CD14-positive monocyte (primary cell): ENCODE results near the gene ACAP3. TPM values are rescaled to one million over a fixed set of nuclear protein-coding genes. Genes with fewer than 3 reads are reported as not detected.
A peak's percentile ranks its signal among the peaks of the same experiment; 100 is the strongest.

Experiments used
- DNase-seq, 3 donors: peaks; one replicate each; pipeline ENCODE4 v3.0.0-alpha.2; 2011 to 2022
- H2AFZ ChIP-seq: 2 replicates; pipeline ENCODE4 v1.6.0; 2012; ENCODE audit warnings: mild to moderate bottlenecking, low read depth, low read length, inconsistent platforms; ENCODE audit not compliant: insufficient read depth, poor library complexity, severe bottlenecking
- H3K27ac ChIP-seq, 2 donors: 1 replicate in 1 of 2; 2 replicates in 1 of 2; pipeline ENCODE4 v1.5.1; 2012 to 2013; ENCODE audit warnings: low read length in 2 of 2, control low read depth in 1 of 2, inconsistent platforms in 1 of 2, low read depth in 1 of 2, mild to moderate bottlenecking in 1 of 2
- H3K27me3 ChIP-seq, 2 donors: one replicate each; pipeline versions ENCODE4 v1.6.0 to v1.6.1; 2011 to 2013; ENCODE audit warnings: low read length in 2 of 2; ENCODE audit not compliant: control insufficient read depth in 2 of 2, insufficient read depth in 2 of 2
- H3K36me3 ChIP-seq, 2 donors: replicated peaks in 1 of 2; 1 replicate in 1 of 2; 2 replicates in 1 of 2; pipeline versions ENCODE4 v1.5.1 to v1.6.1; 2012 to 2013; ENCODE audit warnings: low read length in 2 of 2, control low read depth in 1 of 2, inconsistent platforms in 1 of 2, mild to moderate bottlenecking in 1 of 2; ENCODE audit not compliant: insufficient read depth in 2 of 2, control insufficient read depth in 1 of 2
- H3K4me1 ChIP-seq, 2 donors: 1 replicate in 1 of 2; 2 replicates in 1 of 2; pipeline versions ENCODE4 v1.5.1 to v1.6.1; 2012 to 2013; ENCODE audit warnings: low read length in 2 of 2, control low read depth in 1 of 2, inconsistent platforms in 1 of 2, mild to moderate bottlenecking in 1 of 2, moderate library complexity in 1 of 2; ENCODE audit not compliant: insufficient read depth in 2 of 2, control insufficient read depth in 1 of 2
- H3K4me2 ChIP-seq: replicated peaks from 2 replicates; pipeline ENCODE3; 2012; ENCODE audit warnings: low read length, moderate library complexity, mild to moderate bottlenecking; ENCODE audit not compliant: poor library complexity, severe bottlenecking; ENCODE audit errors: extremely low read depth
- H3K4me3 ChIP-seq, 3 experiments: fragments of 200-600 bp in 1 of 3; sonication (generic) in 1 of 3; replicated peaks in 1 of 3; 1 replicate in 2 of 3; 2 replicates in 1 of 3; pipeline ENCODE4 v1.5.1; 2011 to 2013; ENCODE audit warnings: low read length in 3 of 3, mild to moderate bottlenecking in 3 of 3, control low read depth in 2 of 3, low read depth in 2 of 3, inconsistent platforms in 1 of 3, moderate library complexity in 1 of 3
- H3K79me2 ChIP-seq: 2 replicates; pipeline ENCODE4 v1.6.0; 2012; ENCODE audit warnings: mild to moderate bottlenecking, control low read depth, inconsistent platforms, low read length, moderate library complexity; ENCODE audit not compliant: insufficient read depth
- H3K9ac ChIP-seq: 2 replicates; pipeline ENCODE4 v1.6.0; 2017; ENCODE audit warnings: low read length, mild to moderate bottlenecking; ENCODE audit not compliant: insufficient read depth, poor library complexity, severe bottlenecking
- H3K9me3 ChIP-seq, 2 donors: replicated peaks in 1 of 2; 1 replicate in 1 of 2; 2 replicates in 1 of 2; pipeline versions ENCODE4 v1.5.1 to v1.6.1; 2012 to 2013; ENCODE audit warnings: low read length in 2 of 2, control low read depth in 1 of 2; ENCODE audit not compliant: control insufficient read depth in 1 of 2, insufficient read depth in 1 of 2
- H4K20me1 ChIP-seq: 2 replicates; pipeline ENCODE4 v1.6.0; 2012; ENCODE audit warnings: mild to moderate bottlenecking, low read length, control low read depth, moderate library complexity; ENCODE audit not compliant: insufficient read depth
- H3K27ac Mint-ChIP-seq, 7 donors: one replicate each; pipeline ENCODE4 v1.8.0; 2020; ENCODE audit warnings: mild to moderate bottlenecking in 7 of 7, mixed read lengths in 7 of 7, moderate library complexity in 6 of 7, inconsistent platforms in 2 of 7
- H3K27me3 Mint-ChIP-seq, 3 donors: one replicate each; pipeline ENCODE4 v1.8.0; 2021 to 2022; ENCODE audit warnings: low read depth in 3 of 3, mild to moderate bottlenecking in 3 of 3, mixed read lengths in 3 of 3, moderate library complexity in 3 of 3, inconsistent platforms in 1 of 3
- H3K36me3 Mint-ChIP-seq, 2 donors: one replicate each; pipeline ENCODE4 v1.8.0; 2020; ENCODE audit warnings: mixed read lengths in 2 of 2, inconsistent platforms in 1 of 2, mild to moderate bottlenecking in 1 of 2
- H3K4me1 Mint-ChIP-seq: one replicate; pipeline ENCODE4 v1.8.0; 2020; ENCODE audit warnings: mild to moderate bottlenecking, mixed read lengths
- H3K4me3 Mint-ChIP-seq, 2 donors: one replicate each; pipeline ENCODE4 v1.8.0; 2020; ENCODE audit warnings: mild to moderate bottlenecking in 2 of 2, mixed read lengths in 2 of 2, moderate library complexity in 1 of 2
- H3K9me3 Mint-ChIP-seq, 7 donors: one replicate each; pipeline ENCODE4 v1.8.0; 2020 to 2022; ENCODE audit warnings: mixed read lengths in 7 of 7, mild to moderate bottlenecking in 6 of 7, moderate library complexity in 6 of 7, inconsistent platforms in 2 of 7
- WGBS: methylation state at CpG from one replicate; pipeline ENCODE4 v1.1.5; 2013; ENCODE audit warnings: missing lambda C conversion rate; ENCODE audit not compliant: insufficient coverage; 5-methylcytosine and 5-hydroxymethylcytosine counted together
- intact Hi-C, 2 donors: fragments of 100-400 bp; cut with micrococcal nuclease; formaldehyde crosslinking; loops; one replicate each; pipeline versions ENCODE4 v1.15.0 to v1.15.1; 2023
- polyA plus RNA-seq, 3 donors: library from polyadenylated mRNA; depleted of rRNA in 1 of 3; unstranded in 2 of 3; stranded (reverse) in 1 of 3; fragments of 300-500 nt in 2 of 3; fragments of >200 nt in 1 of 3; fragmentation: Illumina TruSeq in 2 of 3; gene quantifications; 1 replicate in 2 of 3; 2 replicates in 1 of 3; pipeline ENCODE4 v1.2.3, GENCODE V29; 2012 to 2021
- TF ChIP-seq, protein P1 (sequence below): fragments of 200-600 bp; IDR thresholded peaks from one replicate; pipeline ENCODE4 v1.8.0; 2022; ENCODE audit warnings: antibody characterized with exemption, mild to moderate bottlenecking

ACAP3 gene
- polyA plus RNA-seq, 3 donors: 3.5 to 132 (median 4.0) TPM

DNA sequence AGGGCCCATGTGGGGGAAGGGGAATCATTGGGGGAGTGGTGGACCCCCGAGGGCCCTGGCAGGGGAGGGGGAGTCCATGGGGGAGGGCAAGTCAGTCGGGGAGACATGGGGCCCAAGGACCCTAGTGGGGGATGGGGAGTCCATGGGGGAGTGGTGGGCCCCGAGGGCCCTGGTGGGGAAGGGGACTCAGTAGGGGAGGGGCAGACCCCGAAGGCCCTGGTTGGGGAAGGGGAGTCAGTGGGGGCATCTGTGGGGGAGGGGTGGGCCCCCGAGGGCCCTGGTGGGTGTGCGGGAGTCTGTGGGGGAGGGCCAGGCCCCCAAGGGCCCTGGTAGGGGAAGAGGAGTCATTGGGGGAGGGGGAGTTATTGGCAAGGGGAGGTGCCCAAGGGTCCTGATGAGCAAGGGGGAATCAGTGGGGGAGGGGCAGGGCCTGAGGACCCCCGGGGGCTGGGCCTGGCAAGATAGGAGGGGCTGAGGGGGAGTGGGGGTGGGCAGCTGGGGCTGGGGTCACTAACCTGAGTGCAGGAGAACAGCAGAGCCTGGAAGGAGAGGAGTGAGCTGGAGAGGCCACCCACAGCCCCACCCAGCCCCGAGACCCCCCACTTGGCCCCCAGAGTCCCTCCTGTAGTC lies 48.6 kb upstream of the ACAP3 start:
- TF ChIP-seq, protein P1, sequence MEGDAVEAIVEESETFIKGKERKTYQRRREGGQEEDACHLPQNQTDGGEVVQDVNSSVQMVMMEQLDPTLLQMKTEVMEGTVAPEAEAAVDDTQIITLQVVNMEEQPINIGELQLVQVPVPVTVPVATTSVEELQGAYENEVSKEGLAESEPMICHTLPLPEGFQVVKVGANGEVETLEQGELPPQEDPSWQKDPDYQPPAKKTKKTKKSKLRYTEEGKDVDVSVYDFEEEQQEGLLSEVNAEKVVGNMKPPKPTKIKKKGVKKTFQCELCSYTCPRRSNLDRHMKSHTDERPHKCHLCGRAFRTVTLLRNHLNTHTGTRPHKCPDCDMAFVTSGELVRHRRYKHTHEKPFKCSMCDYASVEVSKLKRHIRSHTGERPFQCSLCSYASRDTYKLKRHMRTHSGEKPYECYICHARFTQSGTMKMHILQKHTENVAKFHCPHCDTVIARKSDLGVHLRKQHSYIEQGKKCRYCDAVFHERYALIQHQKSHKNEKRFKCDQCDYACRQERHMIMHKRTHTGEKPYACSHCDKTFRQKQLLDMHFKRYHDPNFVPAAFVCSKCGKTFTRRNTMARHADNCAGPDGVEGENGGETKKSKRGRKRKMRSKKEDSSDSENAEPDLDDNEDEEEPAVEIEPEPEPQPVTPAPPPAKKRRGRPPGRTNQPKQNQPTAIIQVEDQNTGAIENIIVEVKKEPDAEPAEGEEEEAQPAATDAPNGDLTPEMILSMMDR: no peak
- peaks cover 0 to 6% of the 10 kb centered on the region in 2 donors for H3K36me3 Mint-ChIP-seq
- Histone ChIP-seq H4K20me1 (peaks cover 2% of the 10 kb centered on the region), H3K27me3 (peaks cover 11 to 81% of the 10 kb centered on the region in 2 donors), H3K4me3 (no peak overlapping the region), H3K9ac (no peak overlapping the region), H3K9me3 (no peaks in the 10 kb centered on the region), H3K36me3 (no peaks in the 10 kb centered on the region), H3K79me2 (no peaks in the 10 kb centered on the region), H3K4me2 (no peak overlapping the region), H2AFZ (no peak overlapping the region), H3K27ac (no peak overlapping the region), H3K4me1 (no peaks in the 10 kb centered on the region)
- H3K9me3 Mint-ChIP-seq: peaks cover 0 to 10% (median 7%) of the 10 kb centered on the region in 7 donors
- 64% methylated on average over 2 of the region's 8 CpGs for WGBS
- peaks cover 4% of the 10 kb centered on the region for H3K4me1 Mint-ChIP-seq
- intact Hi-C loops: no loop called here
- no peak overlapping the region for H3K27ac Mint-ChIP-seq
- H3K4me3 Mint-ChIP-seq: no peak overlapping the region
- no peak for DNase-seq
- peaks cover 68 to 99% (median 74%) of the 10 kb centered on the region in 3 donors for H3K27me3 Mint-ChIP-seq

GRCh38 chr1:1355416-1355815 lies 47.7 kb upstream of the ACAP3 start:
- H3K4me3 ChIP-seq: no peak overlapping the region
- H3K4me2 ChIP-seq: peak overlapping the region; percentile 15
- peak in 1 of 3 donors; percentile 22 for DNase-seq
- WGBS: 5% methylated on average over 46 of the region's 52 CpGs
- peaks cover 11 to 74% of the 10 kb centered on the region in 2 donors for H3K27me3 ChIP-seq
- H3K9me3 Mint-ChIP-seq: peaks cover 0 to 10% (median 5%) of the 10 kb centered on the region in 7 donors
- peaks cover 0 to 6% of the 10 kb centered on the region in 2 donors for H3K36me3 Mint-ChIP-seq
- H3K4me1 ChIP-seq: no peaks in the 10 kb centered on the region
- no peak overlapping the region for H3K9ac ChIP-seq
- H3K4me1 Mint-ChIP-seq: peaks cover 4% of the 10 kb centered on the region
- peaks cover 60 to 91% (median 67%) of the 10 kb centered on the region in 3 donors for H3K27me3 Mint-ChIP-seq
- H3K27ac Mint-ChIP-seq: no peak overlapping the region
- no peak overlapping the region for H2AFZ ChIP-seq
- no peaks in the 10 kb centered on the region for H3K79me2 ChIP-seq
- H3K36me3 ChIP-seq: no peaks in the 10 kb centered on the region
- peaks cover 2% of the 10 kb centered on the region for H4K20me1 ChIP-seq
- no peak overlapping the region for H3K27ac ChIP-seq
- TF ChIP-seq, protein P1: no peak
- no peak overlapping the region for H3K4me3 Mint-ChIP-seq
- intact Hi-C loops: no loop called here
- no peaks in the 10 kb centered on the region for H3K9me3 ChIP-seq
